ENCODE measurements around the gene DEXI.

GRCh38 chr16:10916534-10916933 lies 25.7 kb downstream of the DEXI start:
- no peak for TF ChIP-seq EZH2 (IDR thresholded peaks at IDR 0.05; ENCODE audit: insufficient read depth, poor library complexity, severe bottlenecking)
- no peak for TF ChIP-seq EZH2phosphoT487 (IDR thresholded peaks at IDR 0.05; ENCODE audit: insufficient read depth, low read depth)

Data from GM23248 (cell line).